Astrocyte (in vitro differentiated cells and primary cell): Measurements from ENCODE around the gene LMTK3. TPM values are rescaled to one million over a fixed set of nuclear protein-coding genes. Genes with fewer than 3 reads are reported as not detected.

Source experiments
- DNase-seq: peaks from one replicate; pipeline ENCODE4 v3.0.0-alpha.2; 2010; ENCODE audit warnings: low read depth
- FAIRE-seq: peaks from 2 replicates; lab custom pipeline; 2011; peaks lifted over from hg19 to GRCh38; lab: Jason Lieb, UNC
- H2AFZ ChIP-seq: 2 replicates; pipeline ENCODE4 v1.6.0; 2012; ENCODE audit warnings: low read depth, low read length, inconsistent platforms
- H3K27ac ChIP-seq: 2 replicates; pipeline ENCODE4 v1.5.1; 2011; ENCODE audit warnings: low read depth, low read length, inconsistent platforms
- H3K27me3 ChIP-seq: 2 replicates; pipeline ENCODE4 v1.6.0; 2011; ENCODE audit warnings: low read length, inconsistent platforms; ENCODE audit not compliant: insufficient read depth
- H3K36me3 ChIP-seq: 2 replicates; pipeline ENCODE4 v1.5.1; 2011; ENCODE audit warnings: low read length, inconsistent platforms; ENCODE audit not compliant: insufficient read depth
- H3K4me1 ChIP-seq: 2 replicates; pipeline ENCODE4 v1.5.1; 2011; ENCODE audit warnings: low read length, inconsistent platforms; ENCODE audit not compliant: insufficient read depth
- H3K4me2 ChIP-seq: 2 replicates; pipeline ENCODE4 v1.6.0; 2012; ENCODE audit warnings: low read length, inconsistent platforms
- H3K4me3 ChIP-seq: 2 replicates; pipeline ENCODE4 v1.5.1; 2011; ENCODE audit warnings: low read depth, mild to moderate bottlenecking, low read length, inconsistent platforms; ENCODE audit not compliant: insufficient read depth
- H3K79me2 ChIP-seq: 2 replicates; pipeline ENCODE4 v1.6.0; 2012; ENCODE audit warnings: mild to moderate bottlenecking, low read length, inconsistent platforms; ENCODE audit not compliant: insufficient read depth
- H3K9ac ChIP-seq: 2 replicates; pipeline ENCODE4 v1.6.0; 2012; ENCODE audit warnings: mild to moderate bottlenecking, low read length, inconsistent platforms
- H3K9me3 ChIP-seq: 2 replicates; pipeline ENCODE4 v1.5.1; 2012; ENCODE audit warnings: low read depth, mild to moderate bottlenecking, low read length, inconsistent platforms; ENCODE audit not compliant: insufficient read depth
- H4K20me1 ChIP-seq: 2 replicates; pipeline ENCODE4 v1.6.0; 2012; ENCODE audit warnings: low read length, inconsistent platforms; ENCODE audit not compliant: insufficient read depth
- H3K27ac Mint-ChIP-seq: one replicate; pipeline ENCODE4 v1.8.0; 2021; ENCODE audit warnings: mild to moderate bottlenecking, mixed read lengths; ENCODE audit not compliant: unreplicated experiment
- H3K27me3 Mint-ChIP-seq: one replicate; pipeline ENCODE4 v1.8.0; 2021; ENCODE audit warnings: low read depth, mixed read lengths; ENCODE audit not compliant: unreplicated experiment
- H3K36me3 Mint-ChIP-seq: one replicate; pipeline ENCODE4 v1.8.0; 2021; ENCODE audit warnings: low read depth, mixed read lengths; ENCODE audit not compliant: unreplicated experiment
- H3K4me1 Mint-ChIP-seq: one replicate; pipeline ENCODE4 v1.8.0; 2021; ENCODE audit warnings: low read depth, mixed read lengths; ENCODE audit not compliant: unreplicated experiment
- H3K4me3 Mint-ChIP-seq: one replicate; pipeline ENCODE4 v1.8.0; 2021; ENCODE audit warnings: mild to moderate bottlenecking, moderate library complexity, mixed read lengths; ENCODE audit not compliant: unreplicated experiment
- H3K9me3 Mint-ChIP-seq: one replicate; pipeline ENCODE4 v1.8.0; 2021; ENCODE audit warnings: mild to moderate bottlenecking, mixed read lengths; ENCODE audit not compliant: unreplicated experiment
- CTCF ChIP-seq: IDR thresholded peaks from 2 replicates; pipeline ENCODE4 v1.5.1; 2011; ENCODE audit warnings: low read depth, mild to moderate bottlenecking, inconsistent platforms, low read length, moderate library complexity; ENCODE audit not compliant: insufficient read depth
- EZH2 ChIP-seq: IDR thresholded peaks from 2 replicates; pipeline ENCODE4 v1.6.1; 2012; ENCODE audit warnings: mild to moderate bottlenecking, low read length, inconsistent platforms; ENCODE audit not compliant: insufficient read depth
- total RNA-seq: library from RNA; stranded (reverse); gene quantifications from 2 replicates; pipeline ENCODE4 v1.2.1, GENCODE V29; 2021

The LMTK3 gene
- total RNA-seq, 1 donor from 2014 or later, result 6.2 TPM

GRCh38 chr19:48452289-48453190, 59.1 kb downstream of the LMTK3 start:
- H3K36me3 Mint-ChIP-seq, result peaks cover 10% of the 10 kb centered on the region
- H3K4me3 Mint-ChIP-seq, result no peak overlapping the region
- Histone ChIP-seq H3K27ac (no peak overlapping the region), H2AFZ (no peak overlapping the region), H3K4me3 (no peak overlapping the region), H3K79me2 (peaks cover 36% of the 10 kb centered on the region), H3K27me3 (no peaks in the 10 kb centered on the region), H3K4me2 (no peak overlapping the region), H3K9ac (no peak overlapping the region), H3K36me3 (peaks cover 35% of the 10 kb centered on the region), H3K9me3 (no peaks in the 10 kb centered on the region), H4K20me1 (peaks cover 51% of the 10 kb centered on the region), H3K4me1 (no peaks in the 10 kb centered on the region)
- H3K9me3 Mint-ChIP-seq, result no peaks in the 10 kb centered on the region
- DNase-seq (no peak), FAIRE-seq (no peak)
- no peak for TF ChIP-seq CTCF
- no peak for TF ChIP-seq EZH2
- no peak overlapping the region for H3K27ac Mint-ChIP-seq
- no peaks in the 10 kb centered on the region for H3K4me1 Mint-ChIP-seq
- H3K27me3 Mint-ChIP-seq, result no peaks in the 10 kb centered on the region

DNA sequence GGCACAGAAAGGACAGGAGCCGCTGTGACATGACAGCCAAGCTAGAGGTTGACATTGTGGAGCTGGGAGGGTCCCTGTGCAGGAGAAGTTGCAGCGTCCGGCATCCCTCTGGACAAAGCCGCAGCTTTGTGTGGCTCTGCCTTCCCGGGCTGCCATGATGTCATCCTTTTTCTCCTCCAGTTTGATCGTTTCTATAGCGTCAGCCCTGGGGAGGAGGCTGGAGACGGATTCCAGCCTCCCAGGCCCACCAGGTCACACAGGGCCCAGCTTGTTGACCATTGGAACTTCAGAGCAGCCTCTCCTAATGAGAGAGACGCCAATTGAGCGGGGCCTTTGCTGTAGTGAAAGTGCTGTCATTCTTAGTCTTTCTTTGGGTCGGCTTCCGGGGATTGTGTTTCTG, 60.0 kb downstream of the LMTK3 start:
- peaks cover under 1% of the 10 kb centered on the region for H3K4me1 Mint-ChIP-seq
- Histone ChIP-seq H4K20me1 (peaks cover 49% of the 10 kb centered on the region), H3K4me2 (no peak overlapping the region), H3K4me3 (no peak overlapping the region), H3K79me2 (peaks cover 45% of the 10 kb centered on the region), H3K9ac (no peak overlapping the region), H3K36me3 (peaks cover 32% of the 10 kb centered on the region), H3K4me1 (peaks cover under 1% of the 10 kb centered on the region), H2AFZ (no peak overlapping the region), H3K27ac (no peak overlapping the region), H3K9me3 (no peaks in the 10 kb centered on the region), H3K27me3 (no peaks in the 10 kb centered on the region)
- H3K27me3 Mint-ChIP-seq, result no peaks in the 10 kb centered on the region
- no peak for FAIRE-seq
- no peak overlapping the region for H3K27ac Mint-ChIP-seq
- no peak for DNase-seq
- peaks cover 10% of the 10 kb centered on the region for H3K36me3 Mint-ChIP-seq
- no peaks in the 10 kb centered on the region for H3K9me3 Mint-ChIP-seq
- H3K4me3 Mint-ChIP-seq, result peak overlapping the region; percentile 16
- TF ChIP-seq CTCF, result no peak
- TF ChIP-seq EZH2, result no peak

- Mint-ChIP-seq H3K4me1 (peaks cover 2% of the 10 kb centered on the region), H3K9me3 (no peaks in the 10 kb centered on the region), H3K27ac (no peak overlapping the region), H3K27me3 (no peaks in the 10 kb centered on the region), H3K36me3 (peaks cover 12% of the 10 kb centered on the region), H3K4me3 (no peak overlapping the region)
- no peak overlapping the region for H3K27ac ChIP-seq
- peaks cover 5% of the 10 kb centered on the region for H3K4me1 ChIP-seq
- H3K79me2 ChIP-seq, result peaks cover 53% of the 10 kb centered on the region
- H3K9me3 ChIP-seq, result no peaks in the 10 kb centered on the region
- H3K36me3 ChIP-seq, result peaks cover 26% of the 10 kb centered on the region
- no peak overlapping the region for H2AFZ ChIP-seq
- no peaks in the 10 kb centered on the region for H3K27me3 ChIP-seq
- TF ChIP-seq EZH2, result no peak
- no peak for TF ChIP-seq CTCF
- H3K4me3 ChIP-seq, result no peak overlapping the region
- no peak overlapping the region for H3K4me2 ChIP-seq
- DNase-seq (no peak), FAIRE-seq (no peak)
- peaks cover 43% of the 10 kb centered on the region for H4K20me1 ChIP-seq
- no peak overlapping the region for H3K9ac ChIP-seq
Measured at GRCh38 chr19:48450863-48451262, 60.8 kb downstream of the LMTK3 start.
